Activated T-helper 2 cell treated with anti-CD3 and anti-CD28 coated beads, Interferon-gamma antibody, Interleukin-2, Interleukin-4, amounts not matched to agents 10 μg/mL and 5 μg/mL and 100 μg/mL, durations not matched to agents 14 hours and 24 hours and 36 hours (primary cell): ENCODE data around the gene ARHGAP45. TPM values are rescaled to one million over a fixed set of nuclear protein-coding genes. Genes with fewer than 3 reads are reported as not detected.
"Not testable (repeated sequence)": the region's sequence is repeated elsewhere in the genome, so short reads cannot be mapped to it uniquely, and the experiment has no call there.

Source experiments
- DNase-seq: peaks from one replicate; pipeline ENCODE4 v3.0.0; 2021; ENCODE audit warnings: low spot score
- H3K27ac Mint-ChIP-seq: one replicate; pipeline ENCODE4 v1.8.0; 2021; ENCODE audit warnings: mixed read lengths
- H3K27me3 Mint-ChIP-seq: one replicate; pipeline ENCODE4 v1.8.0; 2021; ENCODE audit warnings: low read depth, mixed read lengths
- H3K36me3 Mint-ChIP-seq: one replicate; pipeline ENCODE4 v1.8.0; 2021; ENCODE audit warnings: low read depth, mixed read lengths
- H3K4me1 Mint-ChIP-seq: one replicate; pipeline ENCODE4 v1.8.0; 2021; ENCODE audit warnings: low read depth, mixed read lengths
- H3K4me3 Mint-ChIP-seq: one replicate; pipeline ENCODE4 v1.8.0; 2021; ENCODE audit warnings: low read depth, mild to moderate bottlenecking, moderate library complexity, mixed read lengths
- H3K9me3 Mint-ChIP-seq: one replicate; pipeline ENCODE4 v1.8.0; 2021; ENCODE audit warnings: mixed read lengths
- intact Hi-C: fragments of 100-400 bp; cut with micrococcal nuclease; formaldehyde crosslinking; loops from one replicate; pipeline ENCODE4 v1.15.1; 2023
- total RNA-seq: library from RNA; stranded (reverse); gene quantifications from 2 replicates; pipeline ENCODE4 v1.2.3, GENCODE V29; 2022

ARHGAP45 gene
- total RNA-seq, 1 donor from 2014 or later, result 158 TPM

DNA sequence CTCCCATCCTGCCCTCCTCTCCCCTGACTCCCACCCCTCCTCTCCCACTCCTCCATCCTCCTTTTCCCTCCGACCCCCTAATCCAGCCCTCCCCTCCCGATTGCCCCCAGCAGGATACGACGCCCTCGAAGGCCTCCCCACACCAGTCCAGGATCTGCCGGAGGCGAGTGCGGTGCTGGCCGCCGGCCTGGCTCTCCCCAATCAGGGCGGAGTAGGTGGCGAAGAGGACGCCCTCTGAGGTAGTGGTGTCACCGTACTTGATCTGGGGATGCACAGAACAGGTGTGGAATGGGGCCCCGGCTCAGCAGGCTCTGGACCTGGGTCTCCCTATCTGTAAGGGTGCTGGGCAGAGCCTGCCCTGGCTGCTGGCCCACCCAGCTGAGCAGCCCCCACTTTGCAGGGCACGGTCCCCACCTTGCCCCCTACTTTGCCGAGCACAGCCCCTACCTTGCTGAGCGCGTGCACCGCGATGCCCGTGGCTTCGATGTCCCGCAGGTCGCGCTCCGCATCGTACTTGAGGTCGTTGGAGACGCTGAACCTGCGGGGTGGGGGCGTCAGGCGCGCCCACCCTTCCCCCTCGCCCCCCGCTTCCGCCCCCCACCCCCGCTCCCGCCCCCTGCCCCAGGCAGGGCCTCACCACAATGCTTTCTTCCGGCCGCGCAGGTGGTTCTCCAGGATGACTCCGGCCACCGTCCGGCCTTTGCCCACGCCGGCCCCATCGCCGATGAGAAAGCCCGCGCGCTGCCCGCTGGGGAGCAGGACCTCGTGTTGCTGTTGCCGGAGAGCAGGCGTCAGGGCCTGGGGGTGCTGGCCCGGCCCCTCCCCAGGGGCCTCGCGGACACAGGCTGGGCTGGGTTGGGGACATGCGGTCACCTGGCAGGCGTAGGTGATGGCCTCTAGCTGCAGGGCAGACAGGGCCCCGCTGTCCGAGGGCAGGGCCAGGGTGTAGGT, 55.3 kb downstream of the ARHGAP45 start:
- H3K9me3 Mint-ChIP-seq, result no peaks in the 10 kb centered on the region
- H3K4me3 Mint-ChIP-seq, result no peak overlapping the region
- no peaks in the 10 kb centered on the region for H3K27me3 Mint-ChIP-seq
- intact Hi-C loops, result no loop called here
- DNase-seq, result no peak
- H3K36me3 Mint-ChIP-seq, result peaks cover 62% of the 10 kb centered on the region
- H3K4me1 Mint-ChIP-seq, result no peaks in the 10 kb centered on the region
- no peak overlapping the region for H3K27ac Mint-ChIP-seq

DNA sequence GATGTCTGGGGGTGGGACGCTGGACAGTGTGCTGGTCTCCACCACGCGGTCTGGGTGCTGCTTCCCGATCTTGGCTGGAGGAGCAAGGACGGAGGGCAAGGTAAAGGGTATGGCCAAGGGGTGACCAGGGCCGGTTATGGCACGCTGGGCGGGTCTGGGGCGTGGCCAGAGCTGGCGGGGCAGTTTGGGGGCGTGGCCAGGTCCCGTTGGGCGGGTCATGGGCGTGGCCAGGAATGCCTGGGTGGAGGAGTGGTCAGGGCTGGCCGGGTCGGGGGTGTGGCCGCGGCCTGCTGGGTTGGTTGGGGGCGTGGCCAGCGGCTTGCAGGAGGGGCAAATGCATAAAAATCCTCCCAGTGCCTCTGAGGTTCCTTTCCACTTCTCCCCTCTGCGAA, 56.0 kb downstream of the ARHGAP45 start:
- intact Hi-C loops, result no loop called here
- Mint-ChIP-seq H3K27ac (no peak overlapping the region), H3K27me3 (no peaks in the 10 kb centered on the region), H3K9me3 (no peaks in the 10 kb centered on the region), H3K4me1 (no peaks in the 10 kb centered on the region), H3K4me3 (no peak overlapping the region), H3K36me3 (peaks cover 63% of the 10 kb centered on the region)
- DNase-seq, result peak; percentile 36

DNA sequence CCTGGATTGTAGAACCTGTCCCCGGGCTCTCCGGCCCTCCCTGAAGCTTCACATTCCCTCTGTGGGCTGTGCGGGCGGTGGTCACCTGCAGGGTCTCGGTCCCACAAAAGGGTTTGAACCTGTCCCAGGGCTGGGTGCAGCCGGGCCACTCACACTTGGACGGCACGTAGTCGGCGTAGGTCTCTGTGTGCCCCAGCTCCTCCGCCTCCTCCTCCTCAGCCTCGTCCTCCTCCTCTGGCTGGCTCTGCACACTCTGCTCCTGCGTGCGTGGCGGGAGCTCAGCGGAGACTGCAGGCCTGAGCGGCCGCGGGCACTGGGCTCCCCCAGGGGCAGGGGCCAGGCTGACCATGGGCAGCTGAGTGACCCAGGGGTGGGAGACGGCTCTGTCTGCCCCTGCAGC, 56.4 kb downstream of the ARHGAP45 start:
- DNase-seq, result no peak
- intact Hi-C loops, result no loop called here
- no peak overlapping the region for H3K27ac Mint-ChIP-seq
- H3K36me3 Mint-ChIP-seq, result peaks cover 60% of the 10 kb centered on the region
- no peaks in the 10 kb centered on the region for H3K27me3 Mint-ChIP-seq
- H3K4me1 Mint-ChIP-seq, result no peaks in the 10 kb centered on the region
- H3K4me3 Mint-ChIP-seq, result no peak overlapping the region
- H3K9me3 Mint-ChIP-seq, result no peaks in the 10 kb centered on the region

DNA sequence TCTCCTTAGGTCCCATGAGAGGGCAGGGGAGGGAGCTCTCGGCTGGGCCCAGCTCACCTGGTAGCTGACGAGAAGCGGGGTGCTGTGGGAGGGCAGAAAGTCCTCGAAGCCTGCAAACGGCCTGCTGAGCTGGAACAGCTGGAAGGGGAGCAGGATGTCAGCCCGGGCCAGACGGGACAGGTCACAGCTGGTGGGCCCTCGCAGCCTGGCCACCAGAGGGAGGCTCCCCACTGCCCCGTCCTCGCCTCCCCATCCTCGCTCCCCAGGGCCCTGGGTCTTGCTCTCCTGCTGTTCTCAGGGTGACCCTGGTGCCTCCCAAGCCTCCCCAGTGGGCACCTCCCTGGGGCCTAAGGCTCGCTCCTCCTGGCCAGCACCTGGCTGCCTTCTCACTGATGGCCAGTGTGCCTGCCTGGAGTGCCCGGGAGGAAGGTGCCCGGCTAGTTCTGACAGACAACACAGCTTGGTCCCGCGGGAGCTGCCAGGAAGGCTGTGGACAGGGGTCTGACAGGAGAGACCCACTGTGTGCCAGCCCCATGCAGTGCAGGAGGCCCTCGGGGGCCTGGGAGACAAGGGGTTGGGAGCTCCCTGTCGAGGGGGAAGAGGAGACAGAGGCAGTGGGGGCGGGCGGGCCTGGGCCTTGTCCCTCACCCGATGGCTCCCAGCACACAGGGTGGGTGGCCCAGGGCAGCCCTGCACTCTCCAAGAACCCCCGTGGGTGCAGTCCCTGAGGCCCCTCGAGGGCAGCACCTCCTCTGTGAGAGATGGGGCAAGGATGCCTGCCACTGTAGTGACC, 57.1 kb downstream of the ARHGAP45 start:
- Mint-ChIP-seq H3K27me3 (no peaks in the 10 kb centered on the region), H3K4me3 (no peak overlapping the region), H3K4me1 (no peaks in the 10 kb centered on the region), H3K36me3 (peaks cover 57% of the 10 kb centered on the region), H3K27ac (no peak overlapping the region), H3K9me3 (no peaks in the 10 kb centered on the region)
- no peak for DNase-seq
- intact Hi-C loops, result no loop called here

DNA sequence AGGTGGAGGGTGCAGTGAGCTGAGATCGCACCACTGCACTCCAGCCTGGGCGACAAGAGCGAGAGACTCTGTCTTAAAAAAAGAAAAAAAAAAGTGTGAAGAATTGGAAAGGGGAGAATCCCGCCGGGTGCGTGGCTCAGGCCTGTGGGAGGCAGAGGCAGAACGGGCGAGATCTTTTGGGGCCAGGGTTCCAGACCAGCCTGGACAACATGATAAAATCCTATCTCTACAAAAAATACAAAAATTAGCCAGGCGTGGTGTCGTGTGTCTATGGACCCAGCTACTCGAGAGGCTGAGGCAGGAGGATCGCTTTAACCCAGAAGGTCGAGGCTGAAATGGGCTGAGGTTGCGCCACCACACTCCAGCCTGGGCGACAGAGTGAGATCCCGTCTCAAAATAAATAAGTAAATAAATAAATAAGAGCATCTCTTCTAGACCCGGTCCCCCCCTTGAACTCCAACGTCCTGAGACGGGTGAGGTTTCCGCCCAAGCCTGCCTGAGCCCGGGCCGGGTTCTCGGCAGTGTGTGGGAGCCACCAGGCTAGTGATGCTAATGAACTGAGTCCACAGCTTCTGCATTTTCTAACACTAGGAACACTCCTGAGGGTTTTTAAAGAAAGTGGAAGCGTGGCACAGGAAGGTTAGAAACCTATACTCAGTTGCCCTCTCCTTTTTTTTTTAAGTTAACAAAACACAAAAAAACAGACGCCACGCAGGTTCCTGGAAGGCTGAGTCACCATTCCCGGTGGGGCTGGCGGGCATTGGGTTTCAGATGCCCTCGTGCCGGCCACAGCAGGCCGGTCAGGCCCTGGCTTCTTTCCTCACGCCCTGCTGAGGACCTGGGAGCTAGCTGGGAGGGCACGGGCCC, 58.9 kb downstream of the ARHGAP45 start:
- Mint-ChIP-seq H3K36me3 (peaks cover 52% of the 10 kb centered on the region), H3K27ac (no peak overlapping the region), H3K4me3 (no peak overlapping the region), H3K27me3 (no peaks in the 10 kb centered on the region), H3K9me3 (no peaks in the 10 kb centered on the region), H3K4me1 (peaks cover 5% of the 10 kb centered on the region)
- intact Hi-C loops, result no loop called here
- no peak for DNase-seq

DNA sequence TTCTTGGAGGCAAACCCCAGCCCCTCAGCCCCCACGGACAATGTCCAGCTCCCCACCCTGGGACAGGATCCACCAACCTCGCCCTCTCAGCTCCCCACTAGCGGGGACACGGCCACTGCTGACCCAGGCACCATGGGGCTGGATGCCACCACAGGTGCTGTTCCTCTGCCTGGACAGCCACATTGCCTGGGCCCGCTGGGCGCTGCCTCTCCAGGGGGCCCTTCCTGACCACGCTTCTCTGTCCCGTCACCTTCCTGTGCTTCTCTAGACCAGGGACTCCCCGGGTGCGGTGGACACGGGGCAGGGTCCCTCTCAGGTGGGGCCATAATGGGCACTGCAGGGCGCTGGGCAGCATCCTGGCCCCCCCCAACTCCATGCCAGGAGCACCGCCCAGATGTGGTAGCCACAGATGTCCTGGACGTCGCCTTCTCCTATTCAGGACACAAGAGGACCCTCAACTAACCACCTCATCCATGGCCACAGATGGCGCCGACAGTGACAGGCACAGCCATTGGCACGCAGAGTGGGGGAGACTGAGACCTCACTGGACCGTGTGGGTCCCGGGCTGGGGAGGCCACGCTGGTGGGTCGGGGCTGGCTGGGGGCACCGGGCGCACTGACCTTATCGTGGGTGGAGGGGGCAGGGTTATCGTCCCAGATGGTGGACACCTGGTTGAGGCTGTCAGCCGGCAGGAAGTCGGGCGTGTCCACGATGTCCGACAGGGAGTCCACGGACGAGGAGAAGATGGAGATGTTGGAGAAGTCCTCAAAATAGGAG, 60.2 kb downstream of the ARHGAP45 start:
- intact Hi-C loops, result no loop called here
- DNase-seq, result no peak
- Mint-ChIP-seq H3K4me1 (peaks cover 5% of the 10 kb centered on the region), H3K4me3 (no peak overlapping the region), H3K27me3 (no peaks in the 10 kb centered on the region), H3K36me3 (peaks cover 42% of the 10 kb centered on the region), H3K27ac (no peak overlapping the region), H3K9me3 (no peaks in the 10 kb centered on the region)

DNA sequence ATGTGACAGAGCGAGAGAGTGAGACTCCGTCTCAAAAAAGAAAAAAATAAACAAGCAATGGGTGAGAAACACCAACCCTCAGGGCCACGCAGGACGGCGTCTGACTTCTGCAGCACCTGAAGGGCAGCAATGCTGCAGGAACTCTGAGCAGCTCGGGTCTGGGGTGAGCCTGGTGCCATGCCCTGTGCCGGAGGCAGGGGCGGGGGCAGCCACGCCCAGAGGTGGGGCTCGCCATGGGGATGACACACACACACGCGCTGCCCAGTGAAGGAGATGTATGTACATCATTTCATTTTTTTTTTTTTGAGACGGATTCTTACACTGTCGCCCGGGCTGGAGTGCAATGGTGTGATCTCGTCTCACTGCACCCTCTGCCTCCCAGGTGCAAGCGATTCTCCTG, 61.1 kb downstream of the ARHGAP45 start:
- no peak for DNase-seq
- Mint-ChIP-seq H3K9me3 (no peaks in the 10 kb centered on the region), H3K4me3 (no peak overlapping the region), H3K27ac (no peak overlapping the region), H3K4me1 (peaks cover 5% of the 10 kb centered on the region), H3K36me3 (peaks cover 37% of the 10 kb centered on the region), H3K27me3 (no peaks in the 10 kb centered on the region)
- intact Hi-C loops, result no loop called here

DNA sequence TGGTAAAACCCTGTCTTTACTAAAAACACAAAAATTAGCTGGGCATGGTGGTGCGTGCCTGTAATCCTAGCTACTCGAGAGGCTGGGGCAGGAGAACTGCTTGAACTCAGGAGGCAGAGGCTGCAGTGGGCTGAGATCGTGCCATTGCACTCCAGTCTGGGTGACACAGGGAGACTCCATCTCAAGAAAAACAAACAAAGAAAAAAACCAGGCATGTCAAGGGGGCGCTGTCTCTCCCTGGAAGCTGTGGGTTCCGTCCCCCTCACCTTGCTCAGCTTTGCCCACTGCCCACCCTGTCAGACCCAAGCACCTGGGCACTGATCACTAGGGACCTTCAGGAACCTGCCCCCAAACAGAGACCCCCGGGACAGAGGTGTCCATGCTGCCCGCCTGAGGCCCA, 62.1 kb downstream of the ARHGAP45 start:
- not testable (repeated sequence) for H3K27me3 Mint-ChIP-seq, H3K4me1 Mint-ChIP-seq

DNA sequence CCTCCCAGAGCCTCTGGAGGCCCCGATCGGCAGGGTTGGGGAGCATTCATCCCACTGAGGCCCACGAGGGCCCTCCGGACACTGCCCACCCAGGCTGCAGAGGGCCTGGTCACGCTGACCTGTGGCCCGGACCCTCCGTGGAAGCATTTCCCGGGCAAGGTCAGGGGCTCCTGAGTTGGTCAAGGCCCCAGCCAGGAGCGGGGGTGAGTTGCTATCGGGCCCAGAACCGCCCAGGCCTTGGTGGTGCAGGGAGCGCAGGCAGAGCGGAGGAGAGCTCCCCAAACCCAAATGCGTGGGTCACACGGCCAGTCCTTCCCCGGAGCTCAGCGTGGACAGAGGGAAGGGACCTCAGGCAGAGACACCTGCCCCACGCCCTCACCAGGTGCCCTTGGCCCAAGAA, 62.6 kb downstream of the ARHGAP45 start:
- no peak for DNase-seq
- Mint-ChIP-seq H3K36me3 (peaks cover 27% of the 10 kb centered on the region), H3K27ac (no peak overlapping the region), H3K4me1 (peaks cover 10% of the 10 kb centered on the region), H3K27me3 (no peaks in the 10 kb centered on the region), H3K4me3 (peak overlapping the region; percentile 86), H3K9me3 (no peaks in the 10 kb centered on the region)
- intact Hi-C loops, result no loop called here

More for the DNA sequence above, 62.1 kb downstream of the ARHGAP45 start:
- H3K9me3 Mint-ChIP-seq, H3K27ac Mint-ChIP-seq, DNase-seq, intact Hi-C loops: not testable (repeated sequence)
- peak overlapping the region; percentile 42 for H3K4me3 Mint-ChIP-seq
- peaks cover 30% of the 10 kb centered on the region for H3K36me3 Mint-ChIP-seq

DNA sequence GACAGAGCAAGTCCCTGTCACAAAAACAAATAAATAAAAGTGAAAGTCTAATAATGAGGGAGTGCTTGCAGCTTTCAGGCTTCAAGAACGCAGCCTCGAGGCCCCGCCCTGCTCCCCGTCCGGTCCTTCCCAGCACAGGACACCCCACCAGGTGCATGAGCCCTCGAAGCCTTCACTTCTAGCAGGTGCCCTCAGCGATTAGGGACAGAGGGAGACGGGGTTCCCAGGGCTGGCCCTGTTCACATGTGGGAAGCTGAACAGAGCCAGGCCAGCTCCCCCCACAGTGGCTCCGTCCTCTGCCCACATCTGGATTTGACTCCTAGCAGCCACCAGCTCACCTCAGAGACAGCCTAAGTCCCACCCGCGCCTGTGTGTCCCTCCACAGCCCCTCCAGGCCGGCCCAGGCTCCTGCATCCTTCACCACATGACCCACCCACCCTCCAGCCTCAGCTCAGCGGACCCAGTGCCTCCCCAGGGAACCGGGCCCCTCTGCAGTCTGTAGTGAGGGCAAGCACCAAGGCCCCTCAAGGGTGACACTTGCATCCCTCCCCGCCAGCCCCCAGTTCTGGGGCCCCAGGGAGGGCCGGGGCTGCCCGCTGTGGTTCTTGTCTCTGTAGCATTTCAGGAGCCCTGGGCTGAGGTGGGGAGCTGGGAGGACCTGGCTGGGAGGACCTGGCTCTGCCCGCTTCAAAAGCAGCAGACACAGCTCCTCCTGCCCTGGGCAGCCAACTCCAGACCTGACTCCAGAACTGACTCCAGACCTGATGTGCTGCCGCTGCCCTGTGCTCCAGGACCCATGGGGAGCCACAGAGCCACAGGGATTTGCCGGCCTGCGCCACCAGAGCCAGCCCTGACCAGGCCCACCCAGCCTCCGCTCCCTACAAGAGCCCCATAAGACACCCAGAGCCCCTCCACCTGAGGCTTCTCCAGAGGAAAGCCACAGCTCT, 64.1 kb downstream of the ARHGAP45 start:
- Mint-ChIP-seq H3K27me3 (no peaks in the 10 kb centered on the region), H3K36me3 (peaks cover 15% of the 10 kb centered on the region), H3K4me1 (peaks cover 10% of the 10 kb centered on the region), H3K27ac (peak overlapping the region; percentile 81), H3K9me3 (no peaks in the 10 kb centered on the region), H3K4me3 (peak overlapping the region; percentile 86)
- intact Hi-C loops, result loop anchor here (5.0 kb wide), 4 partner anchors 41 to 111 kb away; partner anchors contain the start of genes ATP5F1D and SBNO2
- peak; percentile 46 for DNase-seq
